OCI-LY7 (cell line): ENCODE results near the gene SLC25A30. TPM values are rescaled to one million over a fixed set of nuclear protein-coding genes. Genes with fewer than 3 reads are reported as not detected.

Source experiments
- BruUV-seq: library from RNA; stranded (reverse); fragments of 400-500 nt; replicated peaks from 2 replicates; lab custom pipeline; 2021; lab: Mats Ljungman, UMichigan
- CTCF ChIA-PET: fragments of 300-600 bp; sonication (Branson Sonifier 250); formaldehyde crosslinking; loops from one replicate; lab custom pipeline; 2022; ENCODE audit warnings: antibody characterized with exemption; ENCODE audit not compliant: unreplicated experiment; lab: Charles Lee
- POLR2A ChIA-PET: fragments of 300-600 bp; sonication (Branson Sonifier 250); formaldehyde crosslinking; loops from one replicate; lab custom pipeline; 2022; ENCODE audit warnings: antibody characterized with exemption; lab: Charles Lee
- DNase-seq: peaks from one replicate; pipeline ENCODE4 v3.0.0-alpha.2; 2015; ENCODE audit warnings: low spot score
- H2AFZ ChIP-seq: fragments of 200-600 bp; sonication (generic), shearing (Covaris generic); 2 replicates; pipeline ENCODE4 v1.6.1; 2014; ENCODE audit warnings: mild to moderate bottlenecking, antibody characterized with exemption, low read length, moderate library complexity
- H3K27ac ChIP-seq: fragments of 200-600 bp; sonication (generic); 2 replicates; pipeline ENCODE4 v1.5.1; 2014; ENCODE audit warnings: mixed run types, low read depth, mild to moderate bottlenecking, moderate library complexity, low read length, inconsistent platforms; ENCODE audit not compliant: poor library complexity, severe bottlenecking
- H3K36me3 ChIP-seq: fragments of 200-600 bp; sonication (generic); 2 replicates; pipeline ENCODE4 v1.6.1; 2014; ENCODE audit warnings: mild to moderate bottlenecking, antibody characterized with exemption, low read length, moderate library complexity, mixed read lengths; ENCODE audit not compliant: insufficient read depth
- H3K4me1 ChIP-seq: fragments of 200-600 bp; sonication (generic); 2 replicates; pipeline ENCODE4 v1.5.1; 2014; ENCODE audit warnings: mild to moderate bottlenecking, low read length; ENCODE audit not compliant: insufficient read depth, poor library complexity, severe bottlenecking
- H3K4me2 ChIP-seq: fragments of 200-600 bp; sonication (generic); 2 replicates; pipeline ENCODE4 v1.6.1; 2014; ENCODE audit warnings: mild to moderate bottlenecking, low read length
- H3K4me3 ChIP-seq: fragments of 200-600 bp; sonication (generic); 2 replicates; pipeline ENCODE4 v1.5.1; 2014; ENCODE audit warnings: mild to moderate bottlenecking, low read depth, low read length; ENCODE audit not compliant: poor library complexity, severe bottlenecking
- H3K79me2 ChIP-seq: fragments of 200-600 bp; sonication (generic); 2 replicates; pipeline ENCODE4 v1.6.1; 2016; ENCODE audit warnings: low read depth, mild to moderate bottlenecking, low read length, moderate library complexity, mixed read lengths; ENCODE audit not compliant: insufficient read depth
- H3K9me2 ChIP-seq: fragments of 200-600 bp; sonication (generic); 2 replicates; pipeline ENCODE4 v1.6.1; 2016; ENCODE audit warnings: mild to moderate bottlenecking, low read length, mixed read lengths; ENCODE audit not compliant: insufficient read depth
- H3K9me3 ChIP-seq: fragments of 200-600 bp; sonication (generic); 2 replicates; pipeline ENCODE4 v1.6.1; 2014; ENCODE audit warnings: mild to moderate bottlenecking, mixed run types, low read length, mixed read lengths
- H4K20me1 ChIP-seq: fragments of 200-600 bp; sonication (generic); 2 replicates; pipeline ENCODE4 v1.6.1; 2014; ENCODE audit warnings: mild to moderate bottlenecking, antibody characterized with exemption, low read length, moderate library complexity, mixed read lengths; ENCODE audit not compliant: insufficient read depth
- CTCF ChIP-seq: fragments of 200-600 bp; sonication (generic); conservative IDR thresholded peaks from 2 replicates; pipeline ENCODE4 v1.5.1; 2014; ENCODE audit warnings: mild to moderate bottlenecking, antibody characterized with exemption, low read length, moderate library complexity, mixed read lengths
- EZH2phosphoT487 ChIP-seq: fragments of 200-600 bp; sonication (generic); IDR thresholded peaks from 2 replicates; pipeline ENCODE4 v1.6.1; 2018; ENCODE audit warnings: low read depth, borderline replicate concordance, mild to moderate bottlenecking, mixed run types, antibody characterized with exemption, low read length, moderate library complexity, mixed read lengths
- intact Hi-C: fragments of 100-400 bp; cut with micrococcal nuclease; formaldehyde crosslinking; loops from one replicate; pipeline ENCODE4 v1.10.0; 2022; ENCODE audit not compliant: unreplicated experiment
- total RNA-seq, 2 experiments: library from RNA; depleted of rRNA in 1 of 2; stranded (reverse); fragments of >200 nt in 1 of 2; shearing (Covaris generic) in 1 of 2; gene quantifications; 2 replicates each; pipeline ENCODE4 v1.2.3, GENCODE V29; 2014 to 2022

Gene SLC25A30
- total RNA-seq, 2 experiments from 2014 or later, result 0.78 to 1.5 TPM

GRCh38 chr13:45412274-45413049 lies 5.7 kb downstream of the SLC25A30 start:
- Histone ChIP-seq H3K9me3 (no peaks in the 10 kb centered on the region), H3K4me2 (no peak overlapping the region), H3K4me1 (peaks cover 12% of the 10 kb centered on the region), H3K27ac (no peak overlapping the region), H3K9me2 (no peaks in the 10 kb centered on the region), H3K79me2 (no peaks in the 10 kb centered on the region), H2AFZ (no peak overlapping the region), H4K20me1 (0 out of 2 replicates have a peak, but pooled peaks cover 6% of the 10 kb centered on the region), H3K36me3 (no peaks in the 10 kb centered on the region), H3K4me3 (no peak overlapping the region)
- intact Hi-C loops, result no loop called here
- no TSS peak for BruUV-seq
- POLR2A ChIA-PET, result interaction anchor here (0.5 to 1.0 kb wide), 3 partner anchors 9 to 800 kb away, joined by 3 to 4 read pairs (median 3); no protein-coding TSS in a partner anchor
- DNase-seq, result no peak
- TF ChIP-seq CTCF (no peak), EZH2phosphoT487 (no peak)
- CTCF ChIA-PET, result no interaction called here

GRCh38 chr13:45411631-45412030 lies 6.5 kb downstream of the SLC25A30 start:
- H3K9me3 ChIP-seq, result no peaks in the 10 kb centered on the region
- H3K4me1 ChIP-seq, result peaks cover 3% of the 10 kb centered on the region
- no peaks in the 10 kb centered on the region for H3K79me2 ChIP-seq
- CTCF ChIA-PET, result interaction anchor here (0.6 kb wide), 1 partner anchor 323 kb away, joined by 3 read pairs; no protein-coding TSS in a partner anchor
- POLR2A ChIA-PET, result no interaction called here
- no peaks in the 10 kb centered on the region for H3K9me2 ChIP-seq
- no peak overlapping the region for H3K27ac ChIP-seq
- no peak for DNase-seq
- 0 out of 2 replicates have a peak, but pooled peaks cover 3% of the 10 kb centered on the region for H4K20me1 ChIP-seq
- no peaks in the 10 kb centered on the region for H3K36me3 ChIP-seq
- no peak overlapping the region for H3K4me3 ChIP-seq
- BruUV-seq, result no TSS peak
- H3K4me2 ChIP-seq, result no peak overlapping the region
- no peak overlapping the region for H2AFZ ChIP-seq
- no peak for TF ChIP-seq CTCF
- no peak for TF ChIP-seq EZH2phosphoT487
- intact Hi-C loops, result no loop called here

DNA sequence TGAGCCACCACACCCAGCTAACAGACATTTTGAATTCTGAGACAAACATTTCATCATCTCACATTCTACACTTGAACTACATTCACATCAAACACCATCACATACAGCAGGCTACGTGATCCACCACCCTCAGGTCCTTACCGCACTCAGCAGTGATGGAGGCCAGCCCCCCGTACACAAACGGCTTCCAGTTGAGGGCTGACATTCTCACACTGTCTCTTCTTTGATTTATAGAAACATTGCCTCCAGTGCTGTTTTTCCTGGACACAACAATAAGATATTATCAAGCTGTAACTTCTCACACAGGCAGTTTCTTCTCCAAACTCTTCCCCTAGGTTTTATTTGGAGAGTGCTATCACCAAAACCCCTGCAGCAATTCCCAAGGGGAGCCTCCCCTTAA lies 7.0 kb downstream of the SLC25A30 start:
- Histone ChIP-seq H3K79me2 (no peaks in the 10 kb centered on the region), H3K36me3 (no peaks in the 10 kb centered on the region), H3K4me3 (no peak overlapping the region), H3K9me3 (no peaks in the 10 kb centered on the region), H3K9me2 (no peaks in the 10 kb centered on the region), H3K4me1 (no peaks in the 10 kb centered on the region), H3K4me2 (no peak overlapping the region), H2AFZ (no peak overlapping the region), H4K20me1 (no peaks in the 10 kb centered on the region), H3K27ac (no peak overlapping the region)
- no peak for DNase-seq
- TF ChIP-seq CTCF, result no peak
- no peak for TF ChIP-seq EZH2phosphoT487
- intact Hi-C loops, result no loop called here
- CTCF ChIA-PET, result interaction anchor here (0.6 kb wide), 1 partner anchor 323 kb away, joined by 3 read pairs; no protein-coding TSS in a partner anchor
- no TSS peak for BruUV-seq
- POLR2A ChIA-PET, result no interaction called here
